Epithelial cell of esophagus (primary cell): ENCODE measurements around the gene IGSF3.

Source experiments
- DNase-seq: peaks from one replicate; pipeline ENCODE4 v3.0.0; 2010; ENCODE audit warnings: low read depth
- H3K4me3 ChIP-seq: 2 replicates; pipeline ENCODE4 v1.5.1; 2011; ENCODE audit warnings: mild to moderate bottlenecking, low read length, control low read depth
- CTCF ChIP-seq: IDR thresholded peaks from 2 replicates; pipeline ENCODE4 v1.5.1; 2011; ENCODE audit warnings: low read depth, mild to moderate bottlenecking, low read length, control low read depth, inconsistent platforms; ENCODE audit not compliant: insufficient read depth; ENCODE audit errors: missing control alignments

Gene IGSF3

GRCh38 chr1:116579259-116579875 is 88.2 kb downstream of the IGSF3 start:
- DNase-seq = no peak
- no peak for TF ChIP-seq CTCF
- H3K4me3 ChIP-seq = no peak overlapping the region

- DNase-seq = no peak
- no peak overlapping the region for H3K4me3 ChIP-seq
- no peak for TF ChIP-seq CTCF
Observed at GRCh38 chr1:116578581-116578980, 89.0 kb downstream of the IGSF3 start.

GRCh38 chr1:116577759-116578314 is 89.7 kb downstream of the IGSF3 start:
- no peak for TF ChIP-seq CTCF
- no peak overlapping the region for H3K4me3 ChIP-seq
- no peak for DNase-seq

- TF ChIP-seq CTCF = peak; percentile 91
- H3K4me3 ChIP-seq = no peak overlapping the region
- peak; percentile 65 for DNase-seq
Observed at GRCh38 chr1:116574581-116575291, 92.8 kb downstream of the IGSF3 start.

- TF ChIP-seq CTCF = no peak
- no peak overlapping the region for H3K4me3 ChIP-seq
- no peak for DNase-seq
Observed at GRCh38 chr1:116573431-116574095, 94.0 kb downstream of the IGSF3 start.

- TF ChIP-seq CTCF = no peak
- H3K4me3 ChIP-seq = no peak overlapping the region
- no peak for DNase-seq
Observed at GRCh38 chr1:116572771-116573430, 94.6 kb downstream of the IGSF3 start.
